Measurements from ENCODE around the gene TMEM106C. TPM values are rescaled to one million over a fixed set of nuclear protein-coding genes. Genes with fewer than 3 reads are reported as not detected.

TMEM106C gene
- total and polyA plus RNA-seq, 2 of the 4 experiments (the other 2 are of a cell fraction), result 72.1 to 74.6 TPM

DNA sequence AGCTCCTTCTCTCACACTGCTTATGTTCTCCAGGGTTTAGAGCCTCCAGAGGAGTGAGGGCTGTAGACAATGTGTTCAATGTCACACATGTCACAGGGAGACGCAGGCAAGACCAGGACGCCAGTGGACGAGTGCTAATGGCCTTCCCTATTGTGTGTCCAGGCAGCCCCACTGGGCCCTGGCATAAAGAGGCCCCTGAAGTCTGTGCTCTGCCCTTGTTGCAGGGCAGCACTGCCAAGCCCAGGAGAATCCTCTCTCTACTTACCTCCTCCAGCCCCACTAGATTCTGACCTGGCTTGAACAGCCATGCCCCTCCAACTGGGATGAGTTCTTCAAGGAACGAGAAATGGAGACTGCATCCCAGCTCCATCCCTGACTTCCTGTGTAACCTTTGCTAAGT is 24.8 kb upstream of the TMEM106C start:
- Histone ChIP-seq H2AK9ac (replicated peaks; ENCODE audit: low read depth, low read length, poor library complexity) (no peak overlapping the region), H3K4me1 (ENCODE audit: control insufficient read depth, insufficient read depth, low read length) (peaks cover 8% of the 10 kb centered on the region), H4K5ac (ENCODE audit: low read depth, low read length) (no peak overlapping the region), H2AFZ (replicated peaks; ENCODE audit: low read length, poor library complexity) (no peak overlapping the region), H2BK20ac (ENCODE audit: low read depth, low read length) (peak overlapping the region; percentile 14; the same call in 1 of the 2 replicates), H3K14ac (replicated peaks; ENCODE audit: low read depth, low read length) (0 out of 2 replicates have a peak overlapping the region, but pooled peaks have one; percentile 42), H3K4me3 (ENCODE audit: insufficient read depth, low read depth, low read length) (no peak overlapping the region), H4K8ac (ENCODE audit: low read depth in 2 of 2, low read length in 2 of 2) (peak overlapping the region in 1 of 2 experiments; percentile 43; a peak in 1 of 4 replicates), H3K36me3 (ENCODE audit: control insufficient read depth, insufficient read depth, low read length) (no peaks in the 10 kb centered on the region), H3K4ac (ENCODE audit: low read depth, low read length) (0 out of 2 replicates have a peak overlapping the region, but pooled peaks have one; percentile 20), H3K27me3 (ENCODE audit: control insufficient read depth, insufficient read depth, low read length) (peaks cover 13% of the 10 kb centered on the region), H2AK5ac (ENCODE audit: low read depth, low read length) (peak overlapping the region; percentile 82), H3K18ac (ENCODE audit: low read depth, low read length) (no peak overlapping the region), H3K9ac (ENCODE audit: low read depth, low read length) (no peak overlapping the region), H3K9me1 (ENCODE audit: insufficient read depth, low read length) (peaks cover 17% of the 10 kb centered on the region), H3K27ac (ENCODE audit: insufficient read depth, low read length) (no peak overlapping the region), H3K9me3 (ENCODE audit: control insufficient read depth, insufficient read depth, low read length) (no peaks in the 10 kb centered on the region), H3K23ac (ENCODE audit: low read depth, low read length) (no peak overlapping the region), H2BK120ac (ENCODE audit: low read depth, low read length) (peak overlapping the region; percentile 62), H2BK5ac (ENCODE audit: low read depth, low read length, poor library complexity, severe bottlenecking) (no peak overlapping the region), H3K56ac (ENCODE audit: extremely low read depth, insufficient read depth, low read length) (no peak overlapping the region), H4K91ac (ENCODE audit: insufficient read depth, low read depth, low read length) (no peak overlapping the region), H3K79me1 (ENCODE audit: low read depth in 1 of 2, low read length in 2 of 2) (no peaks in the 10 kb centered on the region), H2BK15ac (ENCODE audit: low read depth, low read length) (peak overlapping the region; percentile 18; the same call in 1 of the 3 replicates), H4K20me1 (ENCODE audit: insufficient read depth, low read length) (no peaks in the 10 kb centered on the region; the same call in 1 of the 2 replicates), H3K4me2 (ENCODE audit: low read depth, low read length) (no peak overlapping the region)
- in situ Hi-C loops (cut with MboI; ENCODE audit: low sequenced_read_pairs) (no loop called here), dilution Hi-C loops (cut with HindIII; ENCODE audit: low sequenced_read_pairs, unreplicated experiment) (no loop called here), intact Hi-C loops (cut with micrococcal nuclease) (no loop called here)
- no peak for DNase-seq
- ATAC-seq (ENCODE audit: low read depth), result no peak
- TF ChIP-seq BHLHE40 (IDR thresholded peaks at IDR 0.05; ENCODE audit: low read depth, low read length), result no peak
- TF ChIP-seq FOS (IDR thresholded peaks at IDR 0.05; ENCODE audit: low read depth, low read length), result no peak
- TF ChIP-seq MAFK (IDR thresholded peaks at IDR 0.05; ENCODE audit: low read depth, low read length), result no peak
- no peak for TF ChIP-seq RFX5 (IDR thresholded peaks at IDR 0.05; ENCODE audit: low read depth, low read length)
- TF ChIP-seq, protein P1, sequence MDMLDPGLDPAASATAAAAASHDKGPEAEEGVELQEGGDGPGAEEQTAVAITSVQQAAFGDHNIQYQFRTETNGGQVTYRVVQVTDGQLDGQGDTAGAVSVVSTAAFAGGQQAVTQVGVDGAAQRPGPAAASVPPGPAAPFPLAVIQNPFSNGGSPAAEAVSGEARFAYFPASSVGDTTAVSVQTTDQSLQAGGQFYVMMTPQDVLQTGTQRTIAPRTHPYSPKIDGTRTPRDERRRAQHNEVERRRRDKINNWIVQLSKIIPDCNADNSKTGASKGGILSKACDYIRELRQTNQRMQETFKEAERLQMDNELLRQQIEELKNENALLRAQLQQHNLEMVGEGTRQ (IDR thresholded peaks at IDR 0.05; ENCODE audit: low read depth, low read length), result no peak
- TF ChIP-seq RAD21 (IDR thresholded peaks at IDR 0.05; ENCODE audit: low read length), result no peak
- TF ChIP-seq RCOR1 (IDR thresholded peaks at IDR 0.05; ENCODE audit: insufficient replicate concordance, low read length), result no peak
- TF ChIP-seq CHD1 (IDR thresholded peaks at IDR 0.05; ENCODE audit: low read depth, low read length), result no peak
- TF ChIP-seq, protein P2, sequence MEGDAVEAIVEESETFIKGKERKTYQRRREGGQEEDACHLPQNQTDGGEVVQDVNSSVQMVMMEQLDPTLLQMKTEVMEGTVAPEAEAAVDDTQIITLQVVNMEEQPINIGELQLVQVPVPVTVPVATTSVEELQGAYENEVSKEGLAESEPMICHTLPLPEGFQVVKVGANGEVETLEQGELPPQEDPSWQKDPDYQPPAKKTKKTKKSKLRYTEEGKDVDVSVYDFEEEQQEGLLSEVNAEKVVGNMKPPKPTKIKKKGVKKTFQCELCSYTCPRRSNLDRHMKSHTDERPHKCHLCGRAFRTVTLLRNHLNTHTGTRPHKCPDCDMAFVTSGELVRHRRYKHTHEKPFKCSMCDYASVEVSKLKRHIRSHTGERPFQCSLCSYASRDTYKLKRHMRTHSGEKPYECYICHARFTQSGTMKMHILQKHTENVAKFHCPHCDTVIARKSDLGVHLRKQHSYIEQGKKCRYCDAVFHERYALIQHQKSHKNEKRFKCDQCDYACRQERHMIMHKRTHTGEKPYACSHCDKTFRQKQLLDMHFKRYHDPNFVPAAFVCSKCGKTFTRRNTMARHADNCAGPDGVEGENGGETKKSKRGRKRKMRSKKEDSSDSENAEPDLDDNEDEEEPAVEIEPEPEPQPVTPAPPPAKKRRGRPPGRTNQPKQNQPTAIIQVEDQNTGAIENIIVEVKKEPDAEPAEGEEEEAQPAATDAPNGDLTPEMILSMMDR (conservative IDR thresholded peaks at IDR 0.05; ENCODE audit: low read depth, low read length), result no peak
- TF ChIP-seq MAZ (IDR thresholded peaks at IDR 0.05; ENCODE audit: borderline replicate concordance, low read depth, low read length), result no peak
- no peak for TF ChIP-seq SMC3 (IDR thresholded peaks at IDR 0.05; ENCODE audit: low read depth, low read length)
- no peak for TF ChIP-seq MXI1 (IDR thresholded peaks at IDR 0.05; ENCODE audit: borderline replicate concordance, low read depth, low read length)
- TF ChIP-seq NFE2L2 (IDR thresholded peaks at IDR 0.05; ENCODE audit: low read depth, low read length), result no peak
- no peak for TF ChIP-seq CEBPB (IDR thresholded peaks at IDR 0.05; ENCODE audit: low read depth, low read length)
- no peak for TF ChIP-seq POLR2A (IDR thresholded peaks at IDR 0.05; ENCODE audit: low read depth, low read length)
- TF ChIP-seq ELK1 (IDR thresholded peaks at IDR 0.05; ENCODE audit: borderline replicate concordance, low read depth, low read length), result no peak
- 92% methylated on average over 4 of the region's 4 CpGs; no CpG with 5 or more reads in 1 of the 2 experiments for WGBS, 2 experiments (ENCODE audit: extremely low coverage in 2 of 2, insufficient read length in 1 of 2)
- ChIA-PET CTCF (interaction anchor here (0.9 to 1.2 kb wide), 2 partner anchors 8 to 33 kb away, joined by 3 to 5 read pairs; partner anchors contain the start of gene VDR), POLR2A (ENCODE audit: unreplicated experiment) (interaction anchor here (0.6 kb wide), 1 partner anchor 1457 kb away, joined by 3 read pairs; no protein-coding TSS in a partner anchor)
- no TSS peak for BruUV-seq (replicated peaks)

Data from IMR-90 (cell line).